ENCODE data around the gene MYH11.

The MYH11 gene

GRCh38 chr16:15705064-15705565, 151.7 kb downstream of the MYH11 start:
- TF ChIP-seq REST (IDR thresholded peaks at IDR 0.05; ENCODE audit: insufficient read depth in 1 of 2, low read depth in 2 of 2, low read length in 2 of 2) (no peak), FOXP2 (optimal IDR thresholded peaks at IDR 0.05; ENCODE audit: borderline replicate concordance, extremely low read depth, extremely low read length, insufficient read depth) (no peak), POLR2AphosphoS5 (IDR thresholded peaks at IDR 0.05; ENCODE audit: low read depth, low read length) (no peak)

- no peak for TF ChIP-seq TAF1 (IDR thresholded peaks at IDR 0.05; ENCODE audit: borderline replicate concordance, insufficient read depth, low read length)
- no peak for TF ChIP-seq SIN3A (IDR thresholded peaks at IDR 0.05; ENCODE audit: borderline replicate concordance, insufficient read depth, low read length)
- TF ChIP-seq REST (IDR thresholded peaks at IDR 0.05; ENCODE audit: insufficient read depth in 1 of 2, low read depth in 2 of 2, low read length in 2 of 2), result no peak
Measured at GRCh38 chr16:15704545-15704987, 152.3 kb downstream of the MYH11 start.

- TF ChIP-seq REST (IDR thresholded peaks at IDR 0.05; ENCODE audit: insufficient read depth in 1 of 2, low read depth in 2 of 2, low read length in 2 of 2) (no peak), TAF1 (IDR thresholded peaks at IDR 0.05; ENCODE audit: borderline replicate concordance, insufficient read depth, low read length) (no peak), SIN3A (IDR thresholded peaks at IDR 0.05; ENCODE audit: borderline replicate concordance, insufficient read depth, low read length) (no peak), FOXP2 (optimal IDR thresholded peaks at IDR 0.05; ENCODE audit: borderline replicate concordance, extremely low read depth, extremely low read length, insufficient read depth) (no peak), POLR2AphosphoS5 (IDR thresholded peaks at IDR 0.05; ENCODE audit: low read depth, low read length) (no peak)
Measured at GRCh38 chr16:15703029-15703736, 153.6 kb downstream of the MYH11 start.

- TF ChIP-seq TAF1 (IDR thresholded peaks at IDR 0.05; ENCODE audit: borderline replicate concordance, insufficient read depth, low read length) (no peak), SIN3A (IDR thresholded peaks at IDR 0.05; ENCODE audit: borderline replicate concordance, insufficient read depth, low read length) (no peak), FOXP2 (optimal IDR thresholded peaks at IDR 0.05; ENCODE audit: borderline replicate concordance, extremely low read depth, extremely low read length, insufficient read depth) (no peak), POLR2AphosphoS5 (IDR thresholded peaks at IDR 0.05; ENCODE audit: low read depth, low read length) (no peak), REST (IDR thresholded peaks at IDR 0.05; ENCODE audit: insufficient read depth in 1 of 2, low read depth in 2 of 2, low read length in 2 of 2) (no peak)
Measured at GRCh38 chr16:15701975-15702970, 154.6 kb downstream of the MYH11 start.

Measured in PFSK-1 (cell line).